Omental fat pad (tissue), 4 donors: ENCODE results near the gene MACROD2. TPM values are rescaled to one million over a fixed set of nuclear protein-coding genes. Genes with fewer than 3 reads are reported as not detected.

ENCODE experiments used
- ATAC-seq: fragments of 150-250 bp; one replicate; pipeline ENCODE4 v1.9.1; 2016; ENCODE audit warnings: mild to moderate bottlenecking, moderate library complexity; ENCODE audit not compliant: low FRiP score
- DNase-seq: peaks from one replicate; pipeline ENCODE4 v3.0.0-alpha.2; 2019; ENCODE audit warnings: low spot score
- total RNA-seq, 4 donors: library from RNA; depleted of rRNA; stranded (reverse); fragments of >200 nt; gene quantifications; one replicate each; pipeline ENCODE4 v1.1.0, GENCODE V29; 2016
- TF ChIP-seq, protein P1 (sequence below), 3 donors: fragments of 450-650 bp; IDR thresholded peaks; one replicate each; pipeline ENCODE4 v1.5.1; 2016 to 2017; ENCODE audit warnings: antibody characterized with exemption in 3 of 3, mild to moderate bottlenecking in 3 of 3, moderate library complexity in 2 of 3

Gene MACROD2
- total RNA-seq, 4 donors from 2014 or later, result 6.8 to 54.1 (median 7.4) TPM

GRCh38 chr20:15379681-15380296 lies 1384.5 kb downstream of the MACROD2 start:
- DNase-seq (no peak), ATAC-seq (no peak)
- TF ChIP-seq, protein P1, sequence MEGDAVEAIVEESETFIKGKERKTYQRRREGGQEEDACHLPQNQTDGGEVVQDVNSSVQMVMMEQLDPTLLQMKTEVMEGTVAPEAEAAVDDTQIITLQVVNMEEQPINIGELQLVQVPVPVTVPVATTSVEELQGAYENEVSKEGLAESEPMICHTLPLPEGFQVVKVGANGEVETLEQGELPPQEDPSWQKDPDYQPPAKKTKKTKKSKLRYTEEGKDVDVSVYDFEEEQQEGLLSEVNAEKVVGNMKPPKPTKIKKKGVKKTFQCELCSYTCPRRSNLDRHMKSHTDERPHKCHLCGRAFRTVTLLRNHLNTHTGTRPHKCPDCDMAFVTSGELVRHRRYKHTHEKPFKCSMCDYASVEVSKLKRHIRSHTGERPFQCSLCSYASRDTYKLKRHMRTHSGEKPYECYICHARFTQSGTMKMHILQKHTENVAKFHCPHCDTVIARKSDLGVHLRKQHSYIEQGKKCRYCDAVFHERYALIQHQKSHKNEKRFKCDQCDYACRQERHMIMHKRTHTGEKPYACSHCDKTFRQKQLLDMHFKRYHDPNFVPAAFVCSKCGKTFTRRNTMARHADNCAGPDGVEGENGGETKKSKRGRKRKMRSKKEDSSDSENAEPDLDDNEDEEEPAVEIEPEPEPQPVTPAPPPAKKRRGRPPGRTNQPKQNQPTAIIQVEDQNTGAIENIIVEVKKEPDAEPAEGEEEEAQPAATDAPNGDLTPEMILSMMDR (IDR thresholded peaks at IDR 0.05), result no peak

GRCh38 chr20:15380770-15381169 lies 1385.5 kb downstream of the MACROD2 start:
- no peak for ATAC-seq
- TF ChIP-seq, protein P1 (IDR thresholded peaks at IDR 0.05), result no peak

GRCh38 chr20:15387228-15387627 lies 1391.9 kb downstream of the MACROD2 start:
- no peak for ATAC-seq
- DNase-seq, result no peak
- TF ChIP-seq, protein P1 (IDR thresholded peaks at IDR 0.05), result no peak

More at GRCh38 chr20:15380770-15381169, 1385.5 kb downstream of the MACROD2 start:
- no peak for DNase-seq

DNA sequence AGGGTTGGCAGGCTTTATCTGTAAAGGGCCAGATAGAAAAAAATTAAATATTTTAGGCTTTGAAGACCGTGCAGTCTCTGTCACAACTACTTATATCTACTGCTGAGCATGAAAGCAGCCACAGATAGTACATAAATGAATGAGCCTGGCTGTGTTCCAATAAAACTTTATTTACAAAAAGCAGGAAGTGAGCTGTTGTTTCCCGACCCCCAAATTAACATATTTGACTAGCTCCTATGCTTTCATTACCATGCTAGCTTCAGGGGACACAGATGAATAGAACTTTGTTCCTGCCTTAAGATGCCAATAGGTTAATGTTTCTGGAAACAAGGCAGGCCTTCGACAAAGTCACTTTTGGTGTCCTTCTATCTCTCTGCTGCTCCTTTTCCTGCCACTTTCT lies 1400.1 kb downstream of the MACROD2 start:
- DNase-seq (no peak), ATAC-seq (no peak)
- TF ChIP-seq, protein P1 (IDR thresholded peaks at IDR 0.05), result no peak

DNA sequence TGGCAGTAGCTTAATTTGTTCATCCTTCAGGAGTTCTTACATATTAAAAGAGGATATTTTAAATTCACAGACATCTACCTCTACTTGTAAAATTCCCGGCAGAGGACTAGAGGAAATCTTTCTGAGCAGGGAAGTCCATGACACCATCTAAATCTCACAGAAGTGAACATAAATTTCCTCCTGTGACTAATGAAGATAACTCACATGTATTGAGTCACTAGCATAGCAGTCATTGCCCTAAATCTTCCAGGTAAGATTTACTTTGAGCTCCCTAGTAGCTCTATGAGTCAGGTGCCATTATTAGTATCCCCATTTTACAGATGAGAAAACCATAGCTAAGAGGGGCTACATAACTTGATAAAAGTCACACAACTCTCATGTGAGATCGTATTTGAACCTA lies 1400.7 kb downstream of the MACROD2 start:
- no peak for DNase-seq
- ATAC-seq, result no peak
- TF ChIP-seq, protein P1 (IDR thresholded peaks at IDR 0.05), result no peak

DNA sequence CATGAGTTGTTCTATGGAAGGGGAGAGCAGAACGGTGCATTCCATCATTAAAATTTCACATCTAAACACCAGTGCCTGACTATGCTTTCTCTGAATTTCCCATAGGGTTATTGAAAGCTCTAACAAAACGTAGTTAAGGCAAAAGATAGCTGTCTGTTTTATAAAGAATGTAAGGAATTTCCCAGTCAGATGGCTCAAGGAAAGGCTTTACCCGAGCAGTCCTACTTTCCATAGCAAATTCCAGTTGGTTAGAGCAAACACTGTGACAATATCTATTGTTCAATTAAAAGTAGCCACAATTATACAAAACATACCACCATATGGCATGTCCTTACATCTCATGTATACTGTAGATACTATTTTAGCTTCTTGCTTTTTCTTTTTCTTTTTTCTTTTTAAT lies 1401.6 kb downstream of the MACROD2 start:
- ATAC-seq (no peak), DNase-seq (no peak)
- TF ChIP-seq, protein P1 (IDR thresholded peaks at IDR 0.05), result no peak

DNA sequence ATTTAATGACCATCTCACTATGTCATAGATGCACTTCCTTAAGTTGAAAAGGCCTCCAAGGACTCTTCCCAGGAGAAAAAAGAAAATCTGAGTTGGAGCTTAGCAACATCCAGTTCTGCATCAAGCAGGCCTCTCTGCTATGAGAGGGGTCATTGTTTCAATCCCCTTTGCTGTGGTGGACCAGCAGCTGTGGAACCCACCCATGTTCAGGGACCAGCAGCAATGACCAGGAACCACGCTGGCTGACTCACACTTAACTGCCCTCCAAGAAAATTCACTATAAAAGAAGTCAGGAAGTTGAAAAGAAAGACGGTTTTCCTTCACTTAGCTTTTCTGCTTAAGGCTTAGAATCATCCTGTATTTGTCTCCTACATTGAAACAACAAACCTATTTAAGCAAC lies 1404.5 kb downstream of the MACROD2 start:
- ATAC-seq, result no peak
- TF ChIP-seq, protein P1 (IDR thresholded peaks at IDR 0.05), result no peak

More for the DNA sequence above, 1404.5 kb downstream of the MACROD2 start:
- no peak for DNase-seq
